MM.1S (cell line): ENCODE measurements around the gene WFDC5.

ENCODE experiments used
- DNase-seq: peaks from one replicate; pipeline ENCODE4 v3.0.0-alpha.2; 2015
- H2AFZ ChIP-seq: fragments of 300-600 bp; sonication (generic); 2 replicates; pipeline ENCODE4 v1.6.0; 2016; ENCODE audit warnings: antibody characterized with exemption, low read length
- H3F3A ChIP-seq: fragments of 300-600 bp; sonication (generic); 2 replicates; pipeline ENCODE4 v1.6.1; 2016; ENCODE audit warnings: mild to moderate bottlenecking, antibody characterized with exemption, low read length, moderate library complexity, mixed read lengths; ENCODE audit not compliant: insufficient read depth
- H3K27ac ChIP-seq: fragments of 300-600 bp; sonication (generic); 2 replicates; pipeline ENCODE4 v1.5.1; 2016; ENCODE audit warnings: mild to moderate bottlenecking, low read length
- H3K27me3 ChIP-seq: fragments of 300-600 bp; sonication (generic); replicated peaks from 2 replicates; pipeline ENCODE4 v1.6.0; 2016; ENCODE audit warnings: low read length; ENCODE audit not compliant: insufficient read depth
- H3K36me3 ChIP-seq: fragments of 300-600 bp; sonication (generic); replicated peaks from 2 replicates; pipeline ENCODE4 v1.6.1; 2016; ENCODE audit warnings: mild to moderate bottlenecking, low read length, mixed read lengths; ENCODE audit not compliant: insufficient read depth
- H3K4me1 ChIP-seq: fragments of 300-600 bp; sonication (generic); 2 replicates; pipeline ENCODE4 v1.6.1; 2016; ENCODE audit warnings: low read length, mixed read lengths
- H3K4me2 ChIP-seq: fragments of 300-600 bp; sonication (generic); 2 replicates; pipeline ENCODE4 v1.6.0; 2016; ENCODE audit warnings: low read depth, low read length
- H3K4me3 ChIP-seq: fragments of 300-600 bp; sonication (generic); 2 replicates; pipeline ENCODE4 v1.5.1; 2016; ENCODE audit warnings: low read length, mixed read lengths
- H3K79me2 ChIP-seq: fragments of 300-600 bp; sonication (generic); 2 replicates; pipeline ENCODE4 v1.6.1; 2016; ENCODE audit warnings: mixed run types, low read length, mixed read lengths
- H3K9ac ChIP-seq: fragments of 300-600 bp; sonication (generic); 2 replicates; pipeline ENCODE4 v1.6.1; 2016; ENCODE audit warnings: low read length, mixed read lengths
- H3K9me2 ChIP-seq: fragments of 300-600 bp; sonication (generic); replicated peaks from 2 replicates; pipeline ENCODE4 v1.6.1; 2016; ENCODE audit warnings: mild to moderate bottlenecking, low read length, mixed read lengths; ENCODE audit not compliant: insufficient read depth
- H3K9me3 ChIP-seq: fragments of 300-600 bp; sonication (generic); replicated peaks from 2 replicates; pipeline ENCODE4 v1.6.1; 2016; ENCODE audit warnings: mild to moderate bottlenecking, low read length, mixed read lengths; ENCODE audit not compliant: insufficient read depth
- H4K20me1 ChIP-seq: fragments of 300-600 bp; sonication (generic); 2 replicates; pipeline ENCODE4 v1.6.1; 2016; ENCODE audit warnings: mild to moderate bottlenecking, low read length, moderate library complexity, mixed read lengths; ENCODE audit not compliant: insufficient read depth
- EZH2 ChIP-seq: fragments of 300-600 bp; sonication (generic); optimal IDR thresholded peaks from 2 replicates; pipeline ENCODE3; 2017; ENCODE audit warnings: low read depth, mild to moderate bottlenecking, antibody characterized with exemption, low read length, mixed read lengths
- EZH2phosphoT487 ChIP-seq: fragments of 300-600 bp; sonication (generic); IDR thresholded peaks from 2 replicates; pipeline ENCODE4 v1.6.1; 2018; ENCODE audit warnings: antibody characterized with exemption, low read length
- TF ChIP-seq, protein P1 (sequence below): fragments of 300-600 bp; sonication (generic); IDR thresholded peaks from 2 replicates; pipeline ENCODE4 v1.5.1; 2016; ENCODE audit warnings: antibody characterized with exemption, low read length, mixed read lengths

The WFDC5 gene

DNA sequence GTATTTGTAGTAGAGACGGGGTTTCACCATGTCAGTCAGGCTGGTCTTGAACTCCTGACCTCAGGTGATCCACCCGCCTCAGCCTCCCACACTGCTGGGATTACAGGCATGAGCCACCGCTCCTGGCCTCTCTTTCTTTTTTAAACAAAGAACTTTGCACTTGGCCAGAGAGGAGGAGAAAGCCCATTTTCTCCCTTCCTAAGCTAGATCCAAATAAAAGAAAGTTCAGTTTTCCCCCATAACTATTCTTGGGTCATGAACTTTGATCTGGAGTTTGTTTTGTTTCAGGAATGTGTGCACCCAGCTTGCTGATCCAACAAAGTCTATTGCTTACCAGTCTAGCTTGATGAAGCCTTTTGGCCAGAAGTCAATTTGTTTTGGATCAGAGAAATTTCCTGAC lies 37.4 kb downstream of the WFDC5 start:
- H3K27ac ChIP-seq, result no peak overlapping the region

GRCh38 chr20:45073221-45073620 lies 41.8 kb downstream of the WFDC5 start:
- H3K9me3 ChIP-seq, result no peaks in the 10 kb centered on the region
- no peak overlapping the region for H2AFZ ChIP-seq
- no peaks in the 10 kb centered on the region for H3K4me1 ChIP-seq
- H3K36me3 ChIP-seq, result peaks cover 21% of the 10 kb centered on the region; the same call in 1 of the 2 replicates
- no peak overlapping the region for H3K27ac ChIP-seq
- H3K27me3 ChIP-seq, result no peaks in the 10 kb centered on the region
- H3K9ac ChIP-seq, result no peak overlapping the region
- no peak overlapping the region for H3K4me2 ChIP-seq
- H3F3A ChIP-seq, result no peaks in the 10 kb centered on the region
- peaks cover 50% of the 10 kb centered on the region for H3K79me2 ChIP-seq
- TF ChIP-seq, protein P1, sequence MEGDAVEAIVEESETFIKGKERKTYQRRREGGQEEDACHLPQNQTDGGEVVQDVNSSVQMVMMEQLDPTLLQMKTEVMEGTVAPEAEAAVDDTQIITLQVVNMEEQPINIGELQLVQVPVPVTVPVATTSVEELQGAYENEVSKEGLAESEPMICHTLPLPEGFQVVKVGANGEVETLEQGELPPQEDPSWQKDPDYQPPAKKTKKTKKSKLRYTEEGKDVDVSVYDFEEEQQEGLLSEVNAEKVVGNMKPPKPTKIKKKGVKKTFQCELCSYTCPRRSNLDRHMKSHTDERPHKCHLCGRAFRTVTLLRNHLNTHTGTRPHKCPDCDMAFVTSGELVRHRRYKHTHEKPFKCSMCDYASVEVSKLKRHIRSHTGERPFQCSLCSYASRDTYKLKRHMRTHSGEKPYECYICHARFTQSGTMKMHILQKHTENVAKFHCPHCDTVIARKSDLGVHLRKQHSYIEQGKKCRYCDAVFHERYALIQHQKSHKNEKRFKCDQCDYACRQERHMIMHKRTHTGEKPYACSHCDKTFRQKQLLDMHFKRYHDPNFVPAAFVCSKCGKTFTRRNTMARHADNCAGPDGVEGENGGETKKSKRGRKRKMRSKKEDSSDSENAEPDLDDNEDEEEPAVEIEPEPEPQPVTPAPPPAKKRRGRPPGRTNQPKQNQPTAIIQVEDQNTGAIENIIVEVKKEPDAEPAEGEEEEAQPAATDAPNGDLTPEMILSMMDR, result no peak
- no peak for TF ChIP-seq EZH2phosphoT487
- no peak for TF ChIP-seq EZH2
- no peak for DNase-seq
- no peak overlapping the region for H3K4me3 ChIP-seq
- H3K9me2 ChIP-seq, result no peaks in the 10 kb centered on the region
- no peaks in the 10 kb centered on the region for H4K20me1 ChIP-seq

More for the DNA sequence above, 37.4 kb downstream of the WFDC5 start:
- no peak overlapping the region for H2AFZ ChIP-seq
- H3K9ac ChIP-seq, result no peak overlapping the region
- H3K27me3 ChIP-seq, result no peaks in the 10 kb centered on the region
- H3K79me2 ChIP-seq, result peaks cover 14% of the 10 kb centered on the region
- H3K4me1 ChIP-seq, result no peaks in the 10 kb centered on the region
- H3F3A ChIP-seq, result no peaks in the 10 kb centered on the region
- H3K4me3 ChIP-seq, result no peak overlapping the region
- H4K20me1 ChIP-seq, result peaks cover 5% of the 10 kb centered on the region; the same call in 1 of the 2 replicates
- peaks cover 18% of the 10 kb centered on the region; the same call in 1 of the 2 replicates for H3K36me3 ChIP-seq
- TF ChIP-seq, protein P1, result no peak
- no peak for TF ChIP-seq EZH2
- DNase-seq, result no peak
- no peaks in the 10 kb centered on the region for H3K9me3 ChIP-seq
- H3K4me2 ChIP-seq, result no peak overlapping the region
- H3K9me2 ChIP-seq, result no peaks in the 10 kb centered on the region

GRCh38 chr20:45072066-45072465 lies 42.9 kb downstream of the WFDC5 start:
- Histone ChIP-seq H3K4me3 (no peak overlapping the region), H3K9ac (no peak overlapping the region), H3K9me3 (no peaks in the 10 kb centered on the region), H3F3A (no peaks in the 10 kb centered on the region), H3K27ac (no peak overlapping the region), H4K20me1 (no peaks in the 10 kb centered on the region), H3K9me2 (no peaks in the 10 kb centered on the region), H3K79me2 (peaks cover 62% of the 10 kb centered on the region), H3K4me1 (no peaks in the 10 kb centered on the region), H3K36me3 (peaks cover 25% of the 10 kb centered on the region), H2AFZ (no peak overlapping the region), H3K4me2 (no peak overlapping the region), H3K27me3 (no peaks in the 10 kb centered on the region)
- TF ChIP-seq EZH2, result no peak
- TF ChIP-seq, protein P1, result no peak
- TF ChIP-seq EZH2phosphoT487, result no peak
- DNase-seq, result no peak
